Smooth muscle cell (in vitro differentiated cells): ENCODE results near the gene PTPRD. TPM values are rescaled to one million over a fixed set of nuclear protein-coding genes. Genes with fewer than 3 reads are reported as not detected.
A peak's percentile ranks its signal among the peaks of the same experiment; 100 is the strongest.

Experiments used
- DNase-seq: peaks from one replicate; lab custom pipeline; 2025; ENCODE audit not compliant: unreplicated experiment; lab: John Stamatoyannopoulos, UW
- H2AFZ ChIP-seq: fragments of 200-600 bp; sonication (generic); 2 replicates; pipeline ENCODE4 v1.6.0; 2016; ENCODE audit warnings: antibody characterized with exemption, low read depth, mild to moderate bottlenecking
- H3F3A ChIP-seq: fragments of 200-600 bp; sonication (generic); 2 replicates; pipeline ENCODE4 v1.6.0; 2017; ENCODE audit warnings: antibody characterized with exemption, low read depth
- H3K27ac ChIP-seq: fragments of 200-600 bp; sonication (generic); 2 replicates; pipeline ENCODE4 v1.5.1; 2016; ENCODE audit warnings: low read depth, mild to moderate bottlenecking
- H3K27me3 ChIP-seq: fragments of 200-600 bp; sonication (generic); 2 replicates; pipeline ENCODE4 v1.6.1; 2016; ENCODE audit warnings: low read depth, mild to moderate bottlenecking
- H3K36me3 ChIP-seq: fragments of 200-600 bp; sonication (generic); 2 replicates; pipeline ENCODE4 v1.5.1; 2016; ENCODE audit warnings: low read depth
- H3K4me1 ChIP-seq: fragments of 200-600 bp; sonication (generic); 2 replicates; pipeline ENCODE4 v1.5.1; 2016; ENCODE audit warnings: low read depth
- H3K4me2 ChIP-seq: fragments of 200-600 bp; sonication (generic); 2 replicates; pipeline ENCODE4 v1.6.0; 2016; ENCODE audit warnings: mild to moderate bottlenecking
- H3K4me3 ChIP-seq: fragments of 200-600 bp; sonication (generic); 2 replicates; pipeline ENCODE4 v1.5.1; 2016; ENCODE audit warnings: mild to moderate bottlenecking
- H3K79me2 ChIP-seq: fragments of 200-600 bp; sonication (generic); 2 replicates; pipeline ENCODE4 v1.6.0; 2016; ENCODE audit warnings: low read depth, mild to moderate bottlenecking
- H3K9ac ChIP-seq: fragments of 200-600 bp; sonication (generic); 2 replicates; pipeline ENCODE4 v1.6.0; 2016; ENCODE audit warnings: low read depth
- H3K9me3 ChIP-seq: fragments of 200-600 bp; sonication (generic); replicated peaks from 2 replicates; pipeline ENCODE4 v1.5.1; 2016; ENCODE audit warnings: low read depth
- H4K20me1 ChIP-seq: fragments of 200-600 bp; sonication (generic); 2 replicates; pipeline ENCODE4 v1.6.0; 2016; ENCODE audit warnings: low read depth
- WGBS: methylation state at CpG from one replicate; pipeline ENCODE4 v1.1.7; 2016; ENCODE audit warnings: low lambda C conversion rate; 5-methylcytosine and 5-hydroxymethylcytosine counted together
- polyA plus RNA-seq: library from polyadenylated mRNA; unstranded; fragments of >200 nt; fragmentation: Nextera tagmentation; extraction: Ambion mirVana; gene quantifications from 2 replicates; pipeline ENCODE4 v1.2.1, GENCODE V29; 2016
- total RNA-seq: library from RNA; depleted of rRNA; stranded (reverse); fragments of >200 nt; gene quantifications from 2 replicates; pipeline ENCODE4 v1.2.3, GENCODE V29; 2014
- TF ChIP-seq, protein P1 (sequence below): fragments of 200-600 bp; sonication (generic); IDR thresholded peaks from 2 replicates; pipeline ENCODE4 v1.5.1; 2017; ENCODE audit warnings: borderline replicate concordance, mild to moderate bottlenecking, antibody characterized with exemption; ENCODE audit not compliant: insufficient read depth, poor library complexity, severe bottlenecking

PTPRD gene
- total and polyA plus RNA-seq, 2 experiments from 2014 or later: 6.5 to 61.0 TPM

DNA sequence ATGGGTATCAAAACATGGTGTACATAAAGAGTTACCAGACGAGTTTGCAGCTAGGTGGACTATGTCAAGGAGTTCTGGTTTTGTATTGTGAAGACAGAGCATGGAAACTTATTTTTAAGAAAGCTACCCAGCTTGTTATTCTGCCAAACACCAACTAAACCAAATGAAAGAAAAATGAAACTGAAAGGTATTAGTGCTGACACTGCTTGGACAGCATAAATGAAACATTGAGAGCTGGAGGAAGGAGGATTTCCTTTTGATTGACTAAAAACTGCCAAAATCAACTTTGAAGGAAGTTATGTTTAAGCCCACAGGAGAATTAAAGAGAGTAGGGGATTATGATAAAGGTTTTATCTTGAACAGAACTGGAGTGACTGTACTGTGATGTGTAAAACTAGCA lies 766.2 kb downstream of the PTPRD start:
- DNase-seq: no peak
- Histone ChIP-seq H3F3A (no peaks in the 10 kb centered on the region), H3K9ac (no peak overlapping the region), H4K20me1 (no peaks in the 10 kb centered on the region), H3K27me3 (peaks cover 3% of the 10 kb centered on the region), H3K4me3 (no peak overlapping the region), H2AFZ (peak overlapping the region; percentile 51), H3K4me1 (no peaks in the 10 kb centered on the region), H3K9me3 (no peaks in the 10 kb centered on the region), H3K27ac (no peak overlapping the region), H3K36me3 (no peaks in the 10 kb centered on the region), H3K4me2 (peak overlapping the region; percentile 10), H3K79me2 (no peaks in the 10 kb centered on the region)
- WGBS: 78% methylated on average over 1 of the region's 1 CpG
- TF ChIP-seq, protein P1, sequence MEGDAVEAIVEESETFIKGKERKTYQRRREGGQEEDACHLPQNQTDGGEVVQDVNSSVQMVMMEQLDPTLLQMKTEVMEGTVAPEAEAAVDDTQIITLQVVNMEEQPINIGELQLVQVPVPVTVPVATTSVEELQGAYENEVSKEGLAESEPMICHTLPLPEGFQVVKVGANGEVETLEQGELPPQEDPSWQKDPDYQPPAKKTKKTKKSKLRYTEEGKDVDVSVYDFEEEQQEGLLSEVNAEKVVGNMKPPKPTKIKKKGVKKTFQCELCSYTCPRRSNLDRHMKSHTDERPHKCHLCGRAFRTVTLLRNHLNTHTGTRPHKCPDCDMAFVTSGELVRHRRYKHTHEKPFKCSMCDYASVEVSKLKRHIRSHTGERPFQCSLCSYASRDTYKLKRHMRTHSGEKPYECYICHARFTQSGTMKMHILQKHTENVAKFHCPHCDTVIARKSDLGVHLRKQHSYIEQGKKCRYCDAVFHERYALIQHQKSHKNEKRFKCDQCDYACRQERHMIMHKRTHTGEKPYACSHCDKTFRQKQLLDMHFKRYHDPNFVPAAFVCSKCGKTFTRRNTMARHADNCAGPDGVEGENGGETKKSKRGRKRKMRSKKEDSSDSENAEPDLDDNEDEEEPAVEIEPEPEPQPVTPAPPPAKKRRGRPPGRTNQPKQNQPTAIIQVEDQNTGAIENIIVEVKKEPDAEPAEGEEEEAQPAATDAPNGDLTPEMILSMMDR: no peak

- Histone ChIP-seq H4K20me1 (no peaks in the 10 kb centered on the region), H3K27ac (no peak overlapping the region), H3K36me3 (no peaks in the 10 kb centered on the region), H3K4me2 (peak overlapping the region; percentile 35), H3K4me3 (no peak overlapping the region), H3F3A (no peaks in the 10 kb centered on the region), H2AFZ (no peak overlapping the region), H3K79me2 (no peaks in the 10 kb centered on the region), H3K9me3 (no peaks in the 10 kb centered on the region), H3K27me3 (no peaks in the 10 kb centered on the region), H3K4me1 (no peaks in the 10 kb centered on the region), H3K9ac (no peak overlapping the region)
- TF ChIP-seq, protein P1: no peak
- no peak for DNase-seq
These were observed 792.4 kb downstream of the PTPRD start for GRCh38 chr9:9820436-9820835.

- no peak overlapping the region for H3K4me2 ChIP-seq
- no peaks in the 10 kb centered on the region for H3K27me3 ChIP-seq
- no peak for DNase-seq
- H4K20me1 ChIP-seq: no peaks in the 10 kb centered on the region
- H3K9me3 ChIP-seq: no peaks in the 10 kb centered on the region
- no peak overlapping the region for H3K9ac ChIP-seq
- TF ChIP-seq, protein P1: no peak
- H3K79me2 ChIP-seq: no peaks in the 10 kb centered on the region
- 94% methylated on average over 5 of the region's 5 CpGs for WGBS
- H3K4me3 ChIP-seq: no peak overlapping the region
- H3F3A ChIP-seq: no peaks in the 10 kb centered on the region
- no peak overlapping the region for H3K27ac ChIP-seq
- no peaks in the 10 kb centered on the region for H3K4me1 ChIP-seq
- no peak overlapping the region for H2AFZ ChIP-seq
- H3K36me3 ChIP-seq: no peaks in the 10 kb centered on the region
These were observed 792.9 kb downstream of the PTPRD start for GRCh38 chr9:9819886-9820285.

DNA sequence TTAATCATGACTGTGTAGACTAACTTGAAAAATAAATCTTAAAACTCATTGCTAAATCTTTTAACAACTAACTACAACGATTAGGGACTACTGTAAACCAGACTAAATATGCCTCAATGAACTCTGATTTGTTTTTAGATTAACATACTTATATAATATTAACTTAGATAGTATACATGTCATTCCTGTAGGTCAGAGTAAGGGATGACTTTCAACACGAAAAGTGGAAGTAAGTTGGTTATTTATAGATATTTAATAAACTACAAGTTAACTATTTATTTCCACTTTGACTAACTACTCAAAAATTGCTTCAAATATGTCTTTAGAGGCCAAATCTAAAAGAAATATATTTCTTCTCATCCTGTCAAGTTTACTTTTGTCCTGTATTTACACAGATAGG lies 795.6 kb downstream of the PTPRD start:
- 29% methylated on average over 2 of the region's 2 CpGs for WGBS
- no peak overlapping the region for H3K4me3 ChIP-seq
- no peak overlapping the region for H2AFZ ChIP-seq
- no peak for DNase-seq
- H3K36me3 ChIP-seq: no peaks in the 10 kb centered on the region
- H3K79me2 ChIP-seq: no peaks in the 10 kb centered on the region
- H4K20me1 ChIP-seq: no peaks in the 10 kb centered on the region
- H3K4me2 ChIP-seq: no peak overlapping the region
- no peak overlapping the region for H3K9ac ChIP-seq
- no peak overlapping the region for H3K27ac ChIP-seq
- no peaks in the 10 kb centered on the region for H3K9me3 ChIP-seq
- no peaks in the 10 kb centered on the region for H3K27me3 ChIP-seq
- no peaks in the 10 kb centered on the region for H3K4me1 ChIP-seq
- TF ChIP-seq, protein P1: no peak
- no peaks in the 10 kb centered on the region for H3F3A ChIP-seq
